HepG2 (cell line): Measurements from ENCODE around the gene SPATA46. TPM values are rescaled to one million over a fixed set of nuclear protein-coding genes. Genes with fewer than 3 reads are reported as not detected.

ENCODE experiments used
- KMT2A ChIP-seq: sonication (generic); formaldehyde crosslinking; IDR thresholded peaks from 2 replicates; pipeline ENCODE4 v1.4.0; 2020; ENCODE audit warnings: missing genetic modification reagents
- NFAT5 ChIP-seq: sonication (generic); formaldehyde crosslinking; IDR thresholded peaks from 2 replicates; pipeline ENCODE4 v1.4.0; 2020; ENCODE audit warnings: missing genetic modification reagents
- RXRA ChIP-seq: sonication (generic); formaldehyde crosslinking; IDR thresholded peaks from 2 replicates; pipeline ENCODE4 v1.5.1; 2020; ENCODE audit warnings: missing genetic modification reagents
- SP140L ChIP-seq: sonication (generic); formaldehyde crosslinking; IDR thresholded peaks from 2 replicates; pipeline ENCODE4 v1.4.0; 2020; ENCODE audit warnings: missing genetic modification reagents, borderline replicate concordance
- STAG1 ChIP-seq: sonication (generic); formaldehyde crosslinking; IDR thresholded peaks from 2 replicates; pipeline ENCODE4 v1.4.0; 2020; ENCODE audit warnings: missing genetic modification reagents
- ZNF251 ChIP-seq: sonication (generic); formaldehyde crosslinking; IDR thresholded peaks from 2 replicates; pipeline ENCODE4 v1.9.0; 2021; ENCODE audit warnings: mild to moderate bottlenecking, missing genetic modification reagents
- polyA plus RNA-seq, 8 experiments: library from polyadenylated mRNA; depleted of rRNA in 3 of 8; stranded (reverse) in 7 of 8; unstranded in 1 of 8; fragments of >200 nt; fragmentation: Illumina TruSeq in 4 of 8; extraction: Trizol in 4 of 8; gene quantifications; 2 replicates each; pipeline versions ENCODE4 v1.2.1 to v1.2.3, GENCODE V29; 2011 to 2016; ENCODE audit warnings: low read depth in 4 of 8, missing spikeins in 1 of 8, mixed read lengths in 1 of 8; ENCODE audit not compliant: insufficient read depth in 1 of 8
- total RNA-seq, 5 experiments: library from RNA; depleted of rRNA; stranded (reverse); fragments of >200 nt; fragmentation: Illumina TruSeq; extraction: Trizol; gene quantifications; 2 replicates each; pipeline ENCODE4 v1.2.3, GENCODE V29; 2016; ENCODE audit warnings: low read depth in 1 of 5

The SPATA46 gene
- total and polyA plus RNA-seq, 2 of the 13 experiments (the other 11 are each of a cell fraction or from before 2014, with no cell fraction given), result not detected

DNA sequence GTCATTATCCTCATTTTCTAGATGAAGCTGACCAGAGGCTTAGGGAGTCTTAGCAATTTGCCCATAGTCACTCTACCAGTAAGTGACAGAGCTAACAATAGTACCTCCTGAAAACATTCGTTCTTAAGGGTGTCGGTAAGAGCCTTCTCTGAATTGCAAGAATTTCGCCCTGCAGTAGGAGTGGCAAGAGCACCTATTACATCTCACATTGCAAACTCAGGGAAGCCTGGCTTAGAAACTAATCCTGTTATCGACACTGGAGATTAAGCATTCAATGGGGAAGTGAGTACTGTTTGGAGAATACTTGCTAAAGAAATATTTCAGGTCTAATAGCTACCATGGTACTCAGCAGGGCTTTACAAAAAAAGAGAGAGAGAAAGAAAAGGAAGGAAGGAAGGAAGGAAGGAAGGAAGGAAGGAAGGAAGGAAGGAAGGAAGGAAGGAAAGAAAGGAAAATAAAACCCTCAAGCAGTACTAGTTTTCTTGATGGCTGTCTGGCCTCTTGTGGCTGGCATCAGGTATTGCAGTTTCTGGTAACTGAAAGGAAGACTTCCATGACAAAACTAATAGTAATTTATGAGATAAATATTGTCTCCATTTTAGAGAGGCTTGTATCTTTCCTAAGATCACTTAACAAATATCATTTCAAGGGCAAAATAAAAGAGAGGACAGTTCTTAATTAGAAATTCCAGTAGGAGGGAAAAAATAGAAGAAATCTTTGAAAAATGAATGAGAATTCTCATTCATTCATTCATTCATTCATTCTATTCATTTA, 15.3 kb upstream of the SPATA46 start (continued):
- TF ChIP-seq RXRA (CRISPR knock-in tag) (no peak), SP140L (CRISPR knock-in tag) (no peak), KMT2A (CRISPR knock-in tag) (no peak), ZNF251 (no peak), NFAT5 (no peak), STAG1 (CRISPR knock-in tag) (peak; percentile 83)
